Lower leg skin (tissue), 4 donors: ENCODE data around the gene EML4. TPM values are rescaled to one million over a fixed set of nuclear protein-coding genes. Genes with fewer than 3 reads are reported as not detected.

Experiments used
- DNase-seq, 2 donors: peaks; one replicate each; pipeline ENCODE4 v3.0.0-alpha.2; 2019; ENCODE audit warnings: low spot score in 2 of 2
- H3K4me3 ChIP-seq: fragments of 200-600 bp; sonication (generic); 2 replicates; pipeline ENCODE4 v1.5.1; 2017; ENCODE audit warnings: mild to moderate bottlenecking, low read depth; ENCODE audit not compliant: poor library complexity, severe bottlenecking
- POLR2A ChIP-seq, 2 donors: fragments of 450-650 bp; IDR thresholded peaks; one replicate each; pipeline ENCODE4 v1.6.1; 2016 to 2017; ENCODE audit warnings: antibody characterized with exemption in 2 of 2, mild to moderate bottlenecking in 1 of 2, moderate library complexity in 1 of 2
- WGBS, 2 donors: methylation state at CpG; one replicate each; pipeline ENCODE4 v1.1.5; 2018; 5-methylcytosine and 5-hydroxymethylcytosine counted together
- intact Hi-C: fragments of 100-400 bp; cut with DNase I; formaldehyde crosslinking; loops from one replicate; pipeline ENCODE4 v1.15.0; 2023; ENCODE audit warnings: low total_unique reads
- total RNA-seq, 4 donors: library from RNA; depleted of rRNA; stranded (reverse); fragments of >200 nt; gene quantifications; one replicate each; pipeline ENCODE4 v1.1.0, GENCODE V29; 2016
- TF ChIP-seq, protein P1 (sequence below), 3 donors: fragments of 450-650 bp; IDR thresholded peaks; one replicate each; pipeline ENCODE4 v1.5.1; 2016; ENCODE audit warnings: antibody characterized with exemption in 3 of 3, mild to moderate bottlenecking in 3 of 3, moderate library complexity in 2 of 3

Gene EML4
- total RNA-seq, 4 donors from 2014 or later = 29.5 to 37.4 (median 33.6) TPM

DNA sequence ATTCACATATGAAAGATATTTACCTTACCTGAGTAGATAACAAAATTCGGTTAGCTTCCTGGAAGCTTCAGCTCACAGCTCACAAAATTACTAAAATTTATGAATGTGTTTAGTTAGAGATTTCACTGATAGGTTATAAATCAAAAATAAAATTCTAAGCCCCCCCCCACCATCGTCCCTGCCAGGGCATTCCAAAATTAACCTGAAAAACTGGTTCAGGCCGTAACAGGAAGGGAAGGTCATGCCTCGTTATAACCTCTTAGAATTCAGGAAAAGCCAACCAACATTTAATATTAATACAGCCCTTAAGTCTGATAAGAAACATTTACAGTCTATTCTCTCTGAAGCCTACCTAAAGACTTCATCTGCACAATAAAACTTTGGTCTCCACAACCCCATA lies 143.0 kb downstream of the EML4 start:
- H3K4me3 ChIP-seq = no peak overlapping the region
- TF ChIP-seq POLR2A (IDR thresholded peaks at IDR 0.05) = no peak
- TF ChIP-seq, protein P1, sequence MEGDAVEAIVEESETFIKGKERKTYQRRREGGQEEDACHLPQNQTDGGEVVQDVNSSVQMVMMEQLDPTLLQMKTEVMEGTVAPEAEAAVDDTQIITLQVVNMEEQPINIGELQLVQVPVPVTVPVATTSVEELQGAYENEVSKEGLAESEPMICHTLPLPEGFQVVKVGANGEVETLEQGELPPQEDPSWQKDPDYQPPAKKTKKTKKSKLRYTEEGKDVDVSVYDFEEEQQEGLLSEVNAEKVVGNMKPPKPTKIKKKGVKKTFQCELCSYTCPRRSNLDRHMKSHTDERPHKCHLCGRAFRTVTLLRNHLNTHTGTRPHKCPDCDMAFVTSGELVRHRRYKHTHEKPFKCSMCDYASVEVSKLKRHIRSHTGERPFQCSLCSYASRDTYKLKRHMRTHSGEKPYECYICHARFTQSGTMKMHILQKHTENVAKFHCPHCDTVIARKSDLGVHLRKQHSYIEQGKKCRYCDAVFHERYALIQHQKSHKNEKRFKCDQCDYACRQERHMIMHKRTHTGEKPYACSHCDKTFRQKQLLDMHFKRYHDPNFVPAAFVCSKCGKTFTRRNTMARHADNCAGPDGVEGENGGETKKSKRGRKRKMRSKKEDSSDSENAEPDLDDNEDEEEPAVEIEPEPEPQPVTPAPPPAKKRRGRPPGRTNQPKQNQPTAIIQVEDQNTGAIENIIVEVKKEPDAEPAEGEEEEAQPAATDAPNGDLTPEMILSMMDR (IDR thresholded peaks at IDR 0.05) = no peak
- 44 to 46% methylated on average over 4 of the region's 4 CpGs for WGBS, 2 donors
- no peak for DNase-seq
- intact Hi-C loops = no loop called here

DNA sequence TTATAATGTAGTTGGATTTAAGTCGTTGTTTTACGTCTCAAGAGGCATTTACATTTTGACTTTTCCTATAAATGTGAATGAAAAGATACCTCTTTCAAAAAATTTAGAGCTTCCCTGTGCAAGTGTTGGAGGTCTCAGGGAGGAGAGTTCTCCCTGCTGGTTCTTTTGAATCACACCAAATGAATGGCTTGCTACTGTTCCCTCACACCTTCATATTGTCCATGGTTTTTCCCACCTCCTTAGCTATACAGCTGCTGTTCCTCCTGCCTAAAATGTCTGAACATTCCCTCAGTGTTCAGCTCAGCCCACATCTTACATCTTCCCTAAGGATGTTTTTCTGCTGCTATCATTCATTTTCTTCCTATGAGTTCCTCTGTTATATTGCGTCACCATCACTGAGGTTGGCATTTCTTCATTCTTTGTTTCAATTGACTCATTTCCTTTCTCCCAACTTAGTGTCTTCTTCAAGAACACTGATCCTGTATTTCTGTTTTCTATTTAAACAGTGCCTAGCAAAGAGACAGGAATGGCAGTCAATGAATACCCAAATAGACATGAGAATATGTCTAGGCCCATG lies 145.8 kb downstream of the EML4 start:
- WGBS, 2 donors = 93 to 95% methylated on average over 3 of the region's 3 CpGs
- intact Hi-C loops = no loop called here

DNA sequence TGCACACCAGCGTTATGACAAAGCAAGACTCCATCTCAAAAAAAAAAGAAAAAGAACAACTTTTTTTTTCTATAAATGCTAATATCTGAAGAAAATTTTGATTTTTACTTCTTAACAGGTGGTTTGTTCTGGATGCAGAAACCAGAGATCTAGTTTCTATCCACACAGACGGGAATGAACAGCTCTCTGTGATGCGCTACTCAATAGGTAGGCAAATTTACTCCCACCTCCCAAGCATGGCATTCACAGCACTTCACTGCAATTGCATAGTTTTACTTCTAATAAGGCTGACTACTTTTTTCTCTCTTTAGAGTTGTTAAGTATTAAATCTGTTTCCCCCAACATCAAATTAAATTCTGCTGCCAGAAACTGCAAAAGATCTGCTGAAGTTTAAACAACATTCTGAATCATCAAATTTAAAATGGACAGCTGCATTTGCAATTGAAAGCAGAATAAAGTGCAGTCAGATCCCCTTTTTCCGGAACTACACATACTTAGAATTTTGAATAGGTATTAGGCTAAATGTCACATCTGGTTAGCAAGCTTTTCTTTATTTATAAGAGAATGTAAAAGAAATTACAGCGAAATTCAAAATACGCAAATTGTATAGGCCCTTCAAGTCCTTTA lies 146.8 kb downstream of the EML4 start:
- H3K4me3 ChIP-seq = no peak overlapping the region
- intact Hi-C loops = no loop called here
- DNase-seq = no peak
- TF ChIP-seq POLR2A (IDR thresholded peaks at IDR 0.05) = no peak
- TF ChIP-seq, protein P1 (IDR thresholded peaks at IDR 0.05) = no peak
- WGBS, 2 donors = 95 to 96% methylated on average over 6 of the region's 6 CpGs

More for the DNA sequence above, 145.8 kb downstream of the EML4 start:
- TF ChIP-seq, protein P1 (IDR thresholded peaks at IDR 0.05) = no peak
- no peak for TF ChIP-seq POLR2A (IDR thresholded peaks at IDR 0.05)
- DNase-seq = no peak
- no peak overlapping the region for H3K4me3 ChIP-seq

DNA sequence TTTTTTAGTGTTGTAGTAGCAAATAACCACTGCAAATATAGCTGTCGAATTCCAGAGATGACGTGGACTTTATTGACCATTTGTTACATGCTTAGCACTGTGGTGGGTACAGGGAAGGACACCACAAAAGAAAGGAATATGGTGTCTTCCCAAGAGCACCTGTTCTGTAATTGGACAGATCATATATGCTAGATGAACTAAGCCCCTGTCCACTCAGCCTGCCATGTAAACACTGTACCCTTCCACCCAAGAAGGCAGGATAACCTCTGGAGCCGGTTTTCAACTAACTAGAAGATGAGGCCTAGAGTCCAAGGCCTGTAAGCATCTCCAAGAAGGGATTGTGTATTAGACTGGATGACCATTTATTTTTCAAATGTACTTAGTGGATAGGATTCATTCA lies 147.8 kb downstream of the EML4 start:
- TF ChIP-seq POLR2A (IDR thresholded peaks at IDR 0.05) = no peak
- TF ChIP-seq, protein P1 (IDR thresholded peaks at IDR 0.05) = no peak
- H3K4me3 ChIP-seq = no peak overlapping the region
- no peak for DNase-seq
- 76 to 94% methylated on average over 3 of the region's 3 CpGs for WGBS, 2 donors
- intact Hi-C loops = no loop called here

DNA sequence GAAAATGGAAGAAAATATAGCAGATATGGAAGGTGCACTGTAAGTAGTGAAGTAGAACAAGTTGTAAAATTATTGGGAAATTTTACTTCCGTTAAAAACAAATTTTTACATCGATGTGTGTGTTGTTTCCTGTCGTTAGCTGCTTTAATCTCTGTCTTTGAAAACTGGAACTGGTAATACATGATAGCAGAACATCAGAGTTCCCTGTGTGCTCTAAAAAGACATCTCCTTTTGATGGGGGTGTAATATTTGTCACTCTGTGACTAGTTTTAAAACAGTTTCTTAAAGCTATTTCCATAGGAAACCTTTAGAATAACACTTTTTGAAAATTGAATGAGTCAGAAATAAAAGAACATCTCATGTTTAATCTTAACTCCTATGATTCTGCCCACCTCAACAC lies 148.3 kb downstream of the EML4 start:
- no peak overlapping the region for H3K4me3 ChIP-seq
- intact Hi-C loops = no loop called here
- TF ChIP-seq, protein P1 (IDR thresholded peaks at IDR 0.05) = no peak
- no peak for TF ChIP-seq POLR2A (IDR thresholded peaks at IDR 0.05)
- no peak for DNase-seq
- WGBS, 2 donors = 92 to 95% methylated on average over 3 of the region's 3 CpGs

DNA sequence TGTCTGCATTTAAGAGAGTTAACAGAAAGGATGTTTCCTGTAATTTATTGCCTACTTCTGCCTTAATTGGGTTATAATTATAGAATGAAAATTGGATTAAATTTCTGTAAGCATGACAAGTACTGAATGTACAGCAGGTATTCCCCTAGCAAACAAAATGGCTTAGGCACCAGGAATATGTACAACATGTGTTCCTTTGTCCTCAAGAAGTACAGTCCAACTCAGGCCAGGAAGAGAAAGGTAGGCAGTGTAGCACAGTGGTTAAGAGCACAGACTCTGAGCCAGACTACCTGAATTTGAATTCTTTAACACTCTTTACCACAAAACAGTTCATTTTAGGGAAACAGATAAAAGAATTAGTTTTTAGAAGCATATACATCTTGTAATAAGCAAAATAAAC lies 148.8 kb downstream of the EML4 start:
- no peak overlapping the region for H3K4me3 ChIP-seq
- DNase-seq = no peak
- intact Hi-C loops = no loop called here
- TF ChIP-seq, protein P1 (IDR thresholded peaks at IDR 0.05) = no peak
- no peak for TF ChIP-seq POLR2A (IDR thresholded peaks at IDR 0.05)
